PC-9 (cell line): ENCODE data around the gene AZU1.

Source experiments
- CTCF ChIP-seq: fragments of 200-600 bp; sonication (generic); conservative IDR thresholded peaks from 2 replicates; pipeline ENCODE4 v1.6.1; 2017; ENCODE audit warnings: mixed run types, antibody characterized with exemption, mild to moderate bottlenecking, moderate library complexity
- EZH2 ChIP-seq: fragments of 200-600 bp; sonication (generic); IDR thresholded peaks from 2 replicates; pipeline ENCODE4 v1.8.0; 2017; ENCODE audit warnings: antibody characterized with exemption, low read depth

DNA sequence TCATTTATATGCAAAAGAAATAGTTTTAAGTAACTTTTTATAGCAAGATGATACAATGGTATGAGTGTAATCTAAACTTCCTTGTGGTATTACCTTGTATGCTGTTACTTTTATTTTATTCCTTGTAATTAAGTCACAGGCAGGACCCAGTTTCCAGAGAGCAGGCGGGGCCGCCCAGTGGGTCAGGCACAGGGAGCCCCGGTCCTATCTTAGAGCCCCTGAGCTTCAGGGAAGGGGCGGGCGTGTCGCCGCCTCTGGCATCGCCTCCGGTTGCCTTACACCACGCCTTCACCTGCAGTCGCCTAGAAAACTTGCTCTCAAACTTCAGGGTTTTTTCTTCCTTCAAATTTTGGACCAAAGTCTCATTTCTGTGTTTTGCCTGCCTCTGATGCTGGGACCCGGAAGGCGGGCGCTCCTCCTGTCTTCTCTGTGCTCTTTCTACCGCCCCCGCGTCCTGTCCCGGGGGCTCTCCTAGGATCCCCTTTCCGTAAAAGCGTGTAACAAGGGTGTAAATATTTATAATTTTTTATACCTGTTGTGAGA, 16.1 kb upstream of the AZU1 start:
- TF ChIP-seq CTCF (no peak), EZH2 (no peak)
